SK-N-SH treated with all-trans-retinoic acid at 6 μM for 48 hours (cell line): ENCODE measurements around the gene CEP120.

ENCODE experiments used
- ATAC-seq: fragments of 200-7000 bp; cut with Tn5 transposase; 3 replicates; pipeline ENCODE4 v1.9.1; 2020; ENCODE audit warnings: mild to moderate bottlenecking, moderate library complexity
- ARNTL ChIP-seq: fragments of 450-650 bp; formaldehyde crosslinking; IDR thresholded peaks from 2 replicates; pipeline ENCODE4 v1.5.0; 2020; ENCODE audit warnings: low read depth, mild to moderate bottlenecking, moderate library complexity, borderline replicate concordance
- BACH2 ChIP-seq: fragments of 250-450 bp; sonication (Bioruptor Pico); IDR thresholded peaks from 2 replicates; pipeline ENCODE4 v1.9.0; 2021; ENCODE audit warnings: mild to moderate bottlenecking, borderline replicate concordance
- CREB5 ChIP-seq: fragments of 250-450 bp; sonication (Bioruptor Pico); IDR thresholded peaks from 2 replicates; pipeline ENCODE4 v1.5.1; 2020; ENCODE audit warnings: low read depth, mild to moderate bottlenecking, moderate library complexity
- CSDC2 ChIP-seq: fragments of 250-450 bp; sonication (Bioruptor Pico); IDR thresholded peaks from 2 replicates; pipeline ENCODE4 v1.5.0; 2020; ENCODE audit warnings: mild to moderate bottlenecking, moderate library complexity
- CSRNP3 ChIP-seq: fragments of 250-450 bp; sonication (Bioruptor Pico); IDR thresholded peaks from 2 replicates; pipeline ENCODE4 v1.5.1; 2021; ENCODE audit warnings: mild to moderate bottlenecking, moderate library complexity
- ESRRG ChIP-seq: fragments of 250-450 bp; sonication (Bioruptor Pico); IDR thresholded peaks from 2 replicates; pipeline ENCODE4 v1.6.1; 2021; ENCODE audit warnings: mild to moderate bottlenecking
- GLIS3 ChIP-seq: fragments of 250-450 bp; sonication (Bioruptor Pico); IDR thresholded peaks from 2 replicates; pipeline ENCODE4 v1.5.0; 2020; ENCODE audit warnings: mild to moderate bottlenecking, moderate library complexity
- ISL1 ChIP-seq: fragments of 250-450 bp; sonication (Bioruptor Pico); IDR thresholded peaks from 2 replicates; pipeline ENCODE4 v2.1.2; 2022; ENCODE audit warnings: mild to moderate bottlenecking, moderate library complexity
- OSR1 ChIP-seq: fragments of 250-450 bp; sonication (Bioruptor Pico); IDR thresholded peaks from 2 replicates; pipeline ENCODE4 v1.8.0; 2022; ENCODE audit warnings: moderate library complexity, mild to moderate bottlenecking, inconsistent platforms
- PATZ1 ChIP-seq: fragments of 250-450 bp; sonication (Bioruptor Pico); IDR thresholded peaks from 2 replicates; pipeline ENCODE4 v1.8.0; 2020; ENCODE audit warnings: mild to moderate bottlenecking, moderate library complexity, borderline replicate concordance
- POU6F1 ChIP-seq: fragments of 250-450 bp; sonication (Bioruptor Pico); IDR thresholded peaks from 2 replicates; pipeline ENCODE4 v1.8.0; 2021; ENCODE audit warnings: low read depth, mild to moderate bottlenecking, moderate library complexity, borderline replicate concordance
- PPARA ChIP-seq: fragments of 250-450 bp; sonication (Bioruptor Pico); IDR thresholded peaks from 2 replicates; pipeline ENCODE4 v1.5.0; 2020; ENCODE audit warnings: mild to moderate bottlenecking, borderline replicate concordance
- RARB ChIP-seq: fragments of 250-450 bp; sonication (Bioruptor Pico); IDR thresholded peaks from 2 replicates; pipeline ENCODE4 v1.8.0; 2021; ENCODE audit warnings: mild to moderate bottlenecking, moderate library complexity
- SNAI2 ChIP-seq: fragments of 250-450 bp; sonication (Bioruptor Pico); IDR thresholded peaks from 2 replicates; pipeline ENCODE4 v1.5.0; 2020; ENCODE audit warnings: mild to moderate bottlenecking, moderate library complexity
- TCF4 ChIP-seq: fragments of 250-450 bp; sonication (Bioruptor Pico); IDR thresholded peaks from 2 replicates; pipeline ENCODE4 v1.8.0; 2021; ENCODE audit warnings: mild to moderate bottlenecking, moderate library complexity, borderline replicate concordance
- TOX ChIP-seq: fragments of 250-450 bp; sonication (Bioruptor Pico); IDR thresholded peaks from 2 replicates; pipeline ENCODE4 v1.8.0; 2021; ENCODE audit warnings: mild to moderate bottlenecking, moderate library complexity, borderline replicate concordance
- TSHZ2 ChIP-seq: fragments of 250-450 bp; sonication (Bioruptor Pico); IDR thresholded peaks from 2 replicates; pipeline ENCODE4 v1.5.0; 2020; ENCODE audit warnings: mild to moderate bottlenecking, moderate library complexity
- ZC3H10 ChIP-seq: fragments of 250-450 bp; sonication (Bioruptor Pico); IDR thresholded peaks from 2 replicates; pipeline ENCODE4 v1.5.1; 2021; ENCODE audit warnings: mild to moderate bottlenecking, moderate library complexity
- ZFP3 ChIP-seq: fragments of 250-450 bp; sonication (Bioruptor Pico); IDR thresholded peaks from 2 replicates; pipeline ENCODE4 v1.5.0; 2020; ENCODE audit warnings: mild to moderate bottlenecking, moderate library complexity
- ZNF70 ChIP-seq: fragments of 450-650 bp; formaldehyde crosslinking; IDR thresholded peaks from 2 replicates; pipeline ENCODE4 v1.5.0; 2020; ENCODE audit warnings: mild to moderate bottlenecking, moderate library complexity
- ZNF8 ChIP-seq: fragments of 450-650 bp; formaldehyde crosslinking; IDR thresholded peaks from 2 replicates; pipeline ENCODE4 v1.5.0; 2020; ENCODE audit warnings: mild to moderate bottlenecking, moderate library complexity

CEP120 gene

GRCh38 chr5:123452401-123452800 is 29.2 kb upstream of the CEP120 start:
- no peak for ATAC-seq

GRCh38 chr5:123451047-123451446 is 27.8 kb upstream of the CEP120 start:
- ATAC-seq = no peak
- TF ChIP-seq ESRRG (no peak), ZFP3 (CRISPR knock-in tag) (no peak), GLIS3 (CRISPR knock-in tag) (no peak), SNAI2 (CRISPR knock-in tag) (no peak), BACH2 (CRISPR knock-in tag) (no peak), PPARA (CRISPR knock-in tag) (no peak), PATZ1 (CRISPR knock-in tag) (no peak), ZNF8 (CRISPR knock-in tag) (no peak)

More at GRCh38 chr5:123452401-123452800, 29.2 kb upstream of the CEP120 start:
- TF ChIP-seq ARNTL (no peak), ZNF70 (CRISPR knock-in tag) (no peak)

- no peak for TF ChIP-seq ZNF8 (CRISPR knock-in tag)
- TF ChIP-seq BACH2 (CRISPR knock-in tag) = no peak
- no peak for TF ChIP-seq CREB5 (CRISPR knock-in tag)
- no peak for TF ChIP-seq SNAI2 (CRISPR knock-in tag)
- TF ChIP-seq ISL1 (CRISPR knock-in tag) = no peak
- no peak for TF ChIP-seq CSRNP3
- TF ChIP-seq RARB (CRISPR knock-in tag) = no peak
- no peak for TF ChIP-seq ZNF70 (CRISPR knock-in tag)
- TF ChIP-seq ZC3H10 = no peak
- TF ChIP-seq TSHZ2 (CRISPR knock-in tag) = no peak
- no peak for TF ChIP-seq TCF4
- no peak for TF ChIP-seq POU6F1 (CRISPR knock-in tag)
- TF ChIP-seq CSDC2 (CRISPR knock-in tag) = no peak
- no peak for TF ChIP-seq TOX (CRISPR knock-in tag)
- TF ChIP-seq PATZ1 (CRISPR knock-in tag) = no peak
- no peak for TF ChIP-seq OSR1
- TF ChIP-seq ESRRG = no peak
- TF ChIP-seq PPARA (CRISPR knock-in tag) = no peak
- ATAC-seq = no peak
These were observed 27.4 kb upstream of the CEP120 start for GRCh38 chr5:123450640-123451039.
